ENCODE results near the gene TM7SF3. TPM values are rescaled to one million over a fixed set of nuclear protein-coding genes. Genes with fewer than 3 reads are reported as not detected.

Gene TM7SF3, protein sequence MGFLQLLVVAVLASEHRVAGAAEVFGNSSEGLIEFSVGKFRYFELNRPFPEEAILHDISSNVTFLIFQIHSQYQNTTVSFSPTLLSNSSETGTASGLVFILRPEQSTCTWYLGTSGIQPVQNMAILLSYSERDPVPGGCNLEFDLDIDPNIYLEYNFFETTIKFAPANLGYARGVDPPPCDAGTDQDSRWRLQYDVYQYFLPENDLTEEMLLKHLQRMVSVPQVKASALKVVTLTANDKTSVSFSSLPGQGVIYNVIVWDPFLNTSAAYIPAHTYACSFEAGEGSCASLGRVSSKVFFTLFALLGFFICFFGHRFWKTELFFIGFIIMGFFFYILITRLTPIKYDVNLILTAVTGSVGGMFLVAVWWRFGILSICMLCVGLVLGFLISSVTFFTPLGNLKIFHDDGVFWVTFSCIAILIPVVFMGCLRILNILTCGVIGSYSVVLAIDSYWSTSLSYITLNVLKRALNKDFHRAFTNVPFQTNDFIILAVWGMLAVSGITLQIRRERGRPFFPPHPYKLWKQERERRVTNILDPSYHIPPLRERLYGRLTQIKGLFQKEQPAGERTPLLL
- 75.5 and 110 TPM in 2 replicates for total RNA-seq

DNA sequence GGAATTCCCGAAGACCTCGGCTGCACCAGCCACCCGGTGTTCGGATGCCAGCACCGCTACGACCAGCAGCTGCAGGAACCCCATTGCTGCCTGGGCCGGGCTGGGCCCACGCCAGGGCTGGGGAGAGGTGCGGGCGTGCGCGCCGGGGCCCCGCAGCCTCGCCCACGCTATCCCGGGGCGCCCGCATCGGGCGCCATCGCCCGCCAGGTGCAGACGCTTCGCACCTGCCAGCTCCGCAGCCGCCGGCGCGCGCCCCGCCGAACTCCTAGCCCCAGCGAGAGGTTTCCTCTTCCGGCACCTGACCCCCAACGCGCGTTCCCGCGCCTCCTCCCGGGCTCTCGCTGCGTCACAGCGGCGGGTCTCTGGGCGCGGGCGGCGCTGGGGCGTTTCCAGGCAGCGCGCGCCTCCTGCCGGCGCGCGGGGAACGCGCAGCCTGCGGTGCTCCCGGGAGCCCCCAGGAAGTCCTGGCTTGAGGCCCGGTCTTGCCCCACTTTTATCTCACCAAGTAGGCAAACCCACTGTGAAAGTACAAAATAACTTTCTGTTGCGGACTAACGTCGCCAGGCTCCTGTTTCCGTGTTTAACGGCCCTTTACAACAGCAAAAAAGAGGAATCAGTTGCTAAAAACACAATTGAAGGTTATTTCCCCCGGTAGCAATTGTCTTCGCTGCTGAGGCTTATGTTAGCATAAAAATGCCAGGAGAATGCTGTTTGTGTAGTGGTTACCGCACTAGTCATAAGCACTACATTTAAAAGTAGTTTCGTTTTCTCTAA, at the start of gene TM7SF3:
Gene TM7SF3, minus strand, starts transcription at position 300 of the 774 bp plus-strand sequence. Its CDS starts 216 bp downstream, at position 84.

GRCh38 chr12:26937863-26938700, 76.1 kb downstream of the TM7SF3 start, which contains the start of the genes FGFR1OP2 and INTS13:
FGFR1OP2 (plus strand) TSS chr12:26938470; CDS start chr12:26954159, 15,689 bp downstream.
INTS13 (minus strand) TSS chr12:26937981; CDS start chr12:26936803, 1,178 bp downstream.

Other genes starting within 250 kb of the TM7SF3 start
- 3.3 and 10.2 TPM in 2 replicates for gene ITPR2, start 181.2 kb downstream of the TM7SF3 start, total RNA-seq
- 27.5 and 33.9 TPM in 2 replicates for gene INTS13, start 76.4 kb downstream of the TM7SF3 start, total RNA-seq
- 39.2 and 55.9 TPM in 2 replicates for gene FGFR1OP2, start 75.9 kb downstream of the TM7SF3 start, total RNA-seq
- gene MED21, start 8.2 kb upstream of the TM7SF3 start, total RNA-seq: 40.7 and 50.0 TPM in 2 replicates
- gene C12orf71, start 68.2 kb upstream of the TM7SF3 start, total RNA-seq: not detected in 2 replicates
- 14.1 and 15.5 TPM in 2 replicates for gene STK38L, start 229.9 kb upstream of the TM7SF3 start, total RNA-seq